Lung microvascular endothelial cell (primary cell): ENCODE results near the gene RGS7. TPM values are rescaled to one million over a fixed set of nuclear protein-coding genes. Genes with fewer than 3 reads are reported as not detected.
"Not testable (repeated sequence)": the region's sequence is repeated elsewhere in the genome, so short reads cannot be mapped to it uniquely, and the experiment has no call there.

Experiments used
- DNase-seq, 2 donors: peaks; one replicate each; pipeline versions ENCODE4 v3.0.0 to v3.0.0-alpha.2; 2010; ENCODE audit warnings: low read depth in 2 of 2
- total RNA-seq: library from RNA; depleted of rRNA; stranded (reverse); fragments of >200 nt; gene quantifications from 2 replicates; pipeline ENCODE4 v1.2.1, GENCODE V29; 2014

RGS7 gene
- total RNA-seq, 1 donor from 2014 or later: under 0.01 TPM

GRCh38 chr1:241215203-241215602 is 141.8 kb downstream of the RGS7 start:
- peak in 1 of 2 donors; percentile 63 for DNase-seq

GRCh38 chr1:241213139-241213538 is 143.9 kb downstream of the RGS7 start:
- peak in 1 of 2 donors; percentile 2 for DNase-seq

GRCh38 chr1:241212628-241213027 is 144.4 kb downstream of the RGS7 start:
- no peak for DNase-seq

GRCh38 chr1:241208910-241209379 is 148.1 kb downstream of the RGS7 start:
- no peak for DNase-seq

- DNase-seq: no peak
Measured at GRCh38 chr1:241203817-241204216, 153.2 kb downstream of the RGS7 start.

- DNase-seq: no peak
Measured at GRCh38 chr1:241202401-241202800, 154.6 kb downstream of the RGS7 start.

GRCh38 chr1:241186716-241187115 is 170.3 kb downstream of the RGS7 start:
- DNase-seq: no peak

- DNase-seq: no peak
Measured at GRCh38 chr1:241181971-241182370, 175.0 kb downstream of the RGS7 start.

- peak in 1 of 2 donors; percentile 51 for DNase-seq
Measured at GRCh38 chr1:241181471-241181870, 175.5 kb downstream of the RGS7 start.

- DNase-seq: no peak
Measured at GRCh38 chr1:241180569-241180968, 176.4 kb downstream of the RGS7 start.

- no peak for DNase-seq
Measured at GRCh38 chr1:241177660-241178059, 179.3 kb downstream of the RGS7 start.

- no peak for DNase-seq
Measured at GRCh38 chr1:241172486-241172885, 184.5 kb downstream of the RGS7 start.

- peak in 1 of 2 donors; percentile 16 for DNase-seq
Measured at GRCh38 chr1:241171991-241172390, 185.0 kb downstream of the RGS7 start.

- no peak for DNase-seq
Measured at GRCh38 chr1:241167121-241167630, 189.8 kb downstream of the RGS7 start.

- no peak for DNase-seq
Measured at GRCh38 chr1:241166625-241167024, 190.4 kb downstream of the RGS7 start.

- not testable (repeated sequence) for DNase-seq
Measured at GRCh38 chr1:241165256-241165655, 191.7 kb downstream of the RGS7 start.

GRCh38 chr1:241163363-241163762 is 193.6 kb downstream of the RGS7 start:
- DNase-seq: no peak

- no peak for DNase-seq
Measured at GRCh38 chr1:241161188-241161689, 195.8 kb downstream of the RGS7 start.

- peak in 1 of 2 donors; percentile 6 for DNase-seq
Measured at GRCh38 chr1:241157435-241157834, 199.6 kb downstream of the RGS7 start.

- peak in 1 of 2 donors; percentile 88 for DNase-seq
Measured at GRCh38 chr1:241156231-241156965, 200.6 kb downstream of the RGS7 start.

GRCh38 chr1:241145881-241146280 is 211.1 kb downstream of the RGS7 start:
- DNase-seq: no peak

GRCh38 chr1:241143765-241144442 is 213.1 kb downstream of the RGS7 start:
- no peak for DNase-seq
